Liver (tissue), 9 donors: ENCODE results near the gene KCNQ5. TPM values are rescaled to one million over a fixed set of nuclear protein-coding genes. Genes with fewer than 3 reads are reported as not detected.

Source experiments
- DNase-seq: peaks from one replicate; pipeline ENCODE4 v3.0.0-alpha.2; 2017; ENCODE audit warnings: low spot score
- H3K27ac ChIP-seq, 2 donors: one replicate each; pipeline ENCODE4 v1.7.0; 2013; ENCODE audit warnings: inconsistent platforms in 2 of 2, low read length in 2 of 2, control low read depth in 1 of 2, low read depth in 1 of 2, mild to moderate bottlenecking in 1 of 2
- H3K27me3 ChIP-seq, 4 donors: one replicate each; pipeline versions ENCODE4 v1.6.1 to v1.7.0; 2013; ENCODE audit warnings: low read length in 3 of 4, inconsistent platforms in 1 of 4, mild to moderate bottlenecking in 1 of 4, moderate library complexity in 1 of 4; ENCODE audit not compliant: control insufficient read depth in 4 of 4, insufficient read depth in 4 of 4
- H3K36me3 ChIP-seq, 4 donors: one replicate each; pipeline versions ENCODE4 v1.6.1 to v1.7.0; 2013; ENCODE audit warnings: low read length in 3 of 4, mild to moderate bottlenecking in 3 of 4, low read depth in 1 of 4, moderate library complexity in 1 of 4; ENCODE audit not compliant: control insufficient read depth in 4 of 4, insufficient read depth in 3 of 4
- H3K4me1 ChIP-seq, 4 donors: one replicate each; pipeline versions ENCODE4 v1.6.1 to v1.7.0; 2013; ENCODE audit warnings: low read length in 3 of 4, mild to moderate bottlenecking in 3 of 4, moderate library complexity in 1 of 4; ENCODE audit not compliant: control insufficient read depth in 4 of 4, insufficient read depth in 4 of 4
- H3K4me3 ChIP-seq, 3 donors: one replicate each; pipeline versions ENCODE4 v1.6.1 to v1.7.0; 2013; ENCODE audit warnings: low read length in 3 of 3, control low read depth in 1 of 3, low read depth in 1 of 3, mild to moderate bottlenecking in 1 of 3
- H3K9ac ChIP-seq, 2 donors: one replicate each; pipeline ENCODE4 v1.7.0; 2013; ENCODE audit warnings: low read length in 2 of 2, mild to moderate bottlenecking in 2 of 2, moderate library complexity in 2 of 2, control low read depth in 1 of 2, low read depth in 1 of 2
- H3K9me3 ChIP-seq, 4 donors: one replicate each; pipeline versions ENCODE4 v1.6.1 to v1.7.0; 2013; ENCODE audit warnings: low read length in 3 of 4; ENCODE audit not compliant: control insufficient read depth in 4 of 4
- FOXA1 ChIP-seq: IDR thresholded peaks from 2 replicates; pipeline ENCODE4 v1.6.1; 2016; ENCODE audit warnings: antibody characterized with exemption
- FOXA2 ChIP-seq: IDR thresholded peaks from 2 replicates; pipeline ENCODE4 v1.6.1; 2016; ENCODE audit warnings: antibody characterized with exemption
- GABPA ChIP-seq, 2 donors: IDR thresholded peaks in 1 of 2; conservative IDR thresholded peaks in 1 of 2; 2 replicates each; pipeline ENCODE4 v1.6.1; 2016; ENCODE audit warnings: antibody characterized with exemption in 2 of 2, mild to moderate bottlenecking in 1 of 2, moderate library complexity in 1 of 2
- HNF4A ChIP-seq, 2 donors: conservative IDR thresholded peaks; 2 replicates each; pipeline ENCODE4 v1.6.1; 2016; ENCODE audit warnings: antibody characterized with exemption in 2 of 2, mild to moderate bottlenecking in 2 of 2
- JUND ChIP-seq, 2 donors: IDR thresholded peaks; 2 replicates each; pipeline ENCODE4 v1.6.1; 2016; ENCODE audit warnings: antibody characterized with exemption in 2 of 2
- NR2F2 ChIP-seq: IDR thresholded peaks from 2 replicates; pipeline ENCODE4 v1.6.1; 2016; ENCODE audit warnings: antibody characterized with exemption
- RAD21 ChIP-seq, 2 donors: IDR thresholded peaks; 2 replicates each; pipeline ENCODE4 v1.6.1; 2016; ENCODE audit warnings: antibody characterized with exemption in 2 of 2, mild to moderate bottlenecking in 2 of 2
- RXRA ChIP-seq, 2 donors: IDR thresholded peaks; 2 replicates each; pipeline ENCODE4 v1.6.1; 2017 to 2018; ENCODE audit warnings: antibody characterized with exemption in 2 of 2, mild to moderate bottlenecking in 1 of 2
- SP1 ChIP-seq: IDR thresholded peaks from 2 replicates; pipeline ENCODE4 v1.6.1; 2018; ENCODE audit warnings: antibody characterized with exemption, mild to moderate bottlenecking
- TAF1 ChIP-seq: conservative IDR thresholded peaks from 2 replicates; pipeline ENCODE4 v1.6.1; 2016; ENCODE audit warnings: antibody characterized with exemption, mild to moderate bottlenecking
- YY1 ChIP-seq: IDR thresholded peaks from 2 replicates; pipeline ENCODE4 v1.6.1; 2016; ENCODE audit warnings: antibody characterized with exemption, mild to moderate bottlenecking
- whole genome bisulfite sequencing: extraction: QIAGEN DNeasy Blood & Tissue Kit; methylation state at CpG from one replicate; pipeline ENCODE4 v1.1.7; 2013; 5-methylcytosine and 5-hydroxymethylcytosine counted together
- polyA plus RNA-seq, 2 donors: library from polyadenylated mRNA; stranded (reverse) in 1 of 2; unstranded in 1 of 2; fragments of 200-250 nt in 1 of 2; fragments of >200 nt in 1 of 2; fragmentation: Nextera tagmentation in 1 of 2; extraction: Ambion mirVana in 1 of 2; gene quantifications; one replicate each; pipeline versions ENCODE4 v1.2.1 to v1.2.3, GENCODE V29; 2013 to 2015
- total RNA-seq, 2 donors: library from RNA; depleted of rRNA; stranded (reverse); fragments of >200 nt; gene quantifications; one replicate each; pipeline ENCODE4 v1.2.3, GENCODE V29; 2014
- TF ChIP-seq, protein P1 (sequence below): IDR thresholded peaks from 2 replicates; pipeline ENCODE4 v1.6.1; 2016; ENCODE audit warnings: antibody characterized with exemption
- TF ChIP-seq, protein P2 (sequence below): IDR thresholded peaks from 2 replicates; pipeline ENCODE4 v1.6.1; 2016; ENCODE audit warnings: antibody characterized with exemption
- TF ChIP-seq, protein P3 (sequence below): IDR thresholded peaks from 2 replicates; pipeline ENCODE4 v1.6.1; 2016; ENCODE audit warnings: antibody characterized with exemption
- TF ChIP-seq, protein P4 (sequence below): fragments of 150-350 bp; IDR thresholded peaks from 2 replicates; pipeline ENCODE4 v1.5.1; 2017; ENCODE audit warnings: improper control_type of control experiment, low read depth, low read length; ENCODE audit not compliant: missing input control
- donor health status: healthy.
- donor health status: healthy.
- donor health status: healthy.
- donor health status: healthy.
- donor health status: healthy.

KCNQ5 gene
- total and polyA plus RNA-seq, 4 donors = 0.02 to 1.1 (median 0.15) TPM

DNA sequence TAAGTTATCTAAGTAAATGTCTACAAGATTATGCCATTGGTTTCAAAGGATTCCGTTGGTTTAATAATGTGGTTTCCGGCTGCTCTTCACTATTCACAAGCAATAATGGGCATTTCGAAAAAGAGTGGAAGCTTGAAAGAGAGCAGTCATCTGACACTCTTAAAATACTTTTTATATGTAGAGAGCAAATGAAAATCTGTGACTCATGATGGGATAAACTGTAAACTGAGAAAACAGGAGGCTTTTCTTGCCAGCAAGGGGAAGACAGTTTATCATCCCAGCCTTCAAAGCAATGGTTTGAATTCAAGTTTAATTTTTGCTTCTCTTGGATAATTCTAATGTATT, 457.7 kb downstream of the KCNQ5 start:
- 75% methylated on average over 3 of the region's 3 CpGs for WGBS
- Histone ChIP-seq H3K27ac (no peak overlapping the region), H3K27me3 (peaks cover 0 to 3% (median 0%) of the 10 kb centered on the region in 4 donors), H3K9me3 (no peaks in the 10 kb centered on the region), H3K4me3 (no peak overlapping the region), H3K9ac (no peak overlapping the region), H3K36me3 (no peaks in the 10 kb centered on the region), H3K4me1 (no peaks in the 10 kb centered on the region)
- no peak for TF ChIP-seq SP1
- TF ChIP-seq FOXA1 = no peak
- TF ChIP-seq GABPA (IDR thresholded peaks at IDR 0.05 in 1 of 2, conservative IDR thresholded peaks at IDR 0.05 in 1 of 2) = no peak
- TF ChIP-seq JUND (IDR thresholded peaks at IDR 0.05) = no peak
- TF ChIP-seq NR2F2 = no peak
- TF ChIP-seq, protein P1, sequence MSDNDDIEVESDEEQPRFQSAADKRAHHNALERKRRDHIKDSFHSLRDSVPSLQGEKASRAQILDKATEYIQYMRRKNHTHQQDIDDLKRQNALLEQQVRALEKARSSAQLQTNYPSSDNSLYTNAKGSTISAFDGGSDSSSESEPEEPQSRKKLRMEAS = no peak
- TF ChIP-seq, protein P2, sequence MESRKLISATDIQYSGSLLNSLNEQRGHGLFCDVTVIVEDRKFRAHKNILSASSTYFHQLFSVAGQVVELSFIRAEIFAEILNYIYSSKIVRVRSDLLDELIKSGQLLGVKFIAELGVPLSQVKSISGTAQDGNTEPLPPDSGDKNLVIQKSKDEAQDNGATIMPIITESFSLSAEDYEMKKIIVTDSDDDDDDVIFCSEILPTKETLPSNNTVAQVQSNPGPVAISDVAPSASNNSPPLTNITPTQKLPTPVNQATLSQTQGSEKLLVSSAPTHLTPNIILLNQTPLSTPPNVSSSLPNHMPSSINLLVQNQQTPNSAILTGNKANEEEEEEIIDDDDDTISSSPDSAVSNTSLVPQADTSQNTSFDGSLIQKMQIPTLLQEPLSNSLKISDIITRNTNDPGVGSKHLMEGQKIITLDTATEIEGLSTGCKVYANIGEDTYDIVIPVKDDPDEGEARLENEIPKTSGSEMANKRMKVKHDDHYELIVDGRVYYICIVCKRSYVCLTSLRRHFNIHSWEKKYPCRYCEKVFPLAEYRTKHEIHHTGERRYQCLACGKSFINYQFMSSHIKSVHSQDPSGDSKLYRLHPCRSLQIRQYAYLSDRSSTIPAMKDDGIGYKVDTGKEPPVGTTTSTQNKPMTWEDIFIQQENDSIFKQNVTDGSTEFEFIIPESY = no peak
- TF ChIP-seq, protein P3, sequence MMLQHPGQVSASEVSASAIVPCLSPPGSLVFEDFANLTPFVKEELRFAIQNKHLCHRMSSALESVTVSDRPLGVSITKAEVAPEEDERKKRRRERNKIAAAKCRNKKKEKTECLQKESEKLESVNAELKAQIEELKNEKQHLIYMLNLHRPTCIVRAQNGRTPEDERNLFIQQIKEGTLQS = no peak
- TF ChIP-seq YY1 = no peak
- no peak for TF ChIP-seq TAF1
- DNase-seq = no peak

DNA sequence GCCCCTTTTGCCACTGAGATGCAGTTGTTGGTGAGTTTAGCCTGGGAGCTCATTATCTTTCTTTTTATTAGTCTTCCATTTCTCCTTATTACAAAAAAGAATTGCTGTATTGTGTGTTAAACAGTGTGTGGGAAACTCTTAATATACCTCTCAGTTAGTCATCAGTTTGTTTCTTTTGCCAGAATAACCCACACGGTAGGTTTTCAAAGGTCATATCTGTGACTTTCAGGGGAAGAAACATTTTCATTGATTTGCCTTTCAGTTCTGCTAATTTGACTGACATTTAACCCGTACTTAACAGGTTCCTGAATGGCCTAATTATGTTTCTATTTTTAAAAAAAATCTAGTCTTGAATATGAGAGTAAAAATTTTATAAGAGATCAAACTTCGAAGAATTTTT, 458.1 kb downstream of the KCNQ5 start:
- H3K27me3 ChIP-seq = peaks cover 0 to 3% (median 0%) of the 10 kb centered on the region in 4 donors
- WGBS = 42% methylated on average over 3 of the region's 3 CpGs
- H3K27ac ChIP-seq = no peak overlapping the region
- no peaks in the 10 kb centered on the region for H3K9me3 ChIP-seq
- no peak for DNase-seq
- no peak overlapping the region for H3K4me3 ChIP-seq
- H3K36me3 ChIP-seq = no peaks in the 10 kb centered on the region
- TF ChIP-seq, protein P2 = no peak
- TF ChIP-seq FOXA2 (no peak), NR2F2 (no peak), HNF4A (conservative IDR thresholded peaks at IDR 0.05) (no peak), RAD21 (IDR thresholded peaks at IDR 0.05) (no peak), SP1 (no peak), YY1 (no peak), TAF1 (no peak), RXRA (IDR thresholded peaks at IDR 0.05) (no peak)
- TF ChIP-seq, protein P4, sequence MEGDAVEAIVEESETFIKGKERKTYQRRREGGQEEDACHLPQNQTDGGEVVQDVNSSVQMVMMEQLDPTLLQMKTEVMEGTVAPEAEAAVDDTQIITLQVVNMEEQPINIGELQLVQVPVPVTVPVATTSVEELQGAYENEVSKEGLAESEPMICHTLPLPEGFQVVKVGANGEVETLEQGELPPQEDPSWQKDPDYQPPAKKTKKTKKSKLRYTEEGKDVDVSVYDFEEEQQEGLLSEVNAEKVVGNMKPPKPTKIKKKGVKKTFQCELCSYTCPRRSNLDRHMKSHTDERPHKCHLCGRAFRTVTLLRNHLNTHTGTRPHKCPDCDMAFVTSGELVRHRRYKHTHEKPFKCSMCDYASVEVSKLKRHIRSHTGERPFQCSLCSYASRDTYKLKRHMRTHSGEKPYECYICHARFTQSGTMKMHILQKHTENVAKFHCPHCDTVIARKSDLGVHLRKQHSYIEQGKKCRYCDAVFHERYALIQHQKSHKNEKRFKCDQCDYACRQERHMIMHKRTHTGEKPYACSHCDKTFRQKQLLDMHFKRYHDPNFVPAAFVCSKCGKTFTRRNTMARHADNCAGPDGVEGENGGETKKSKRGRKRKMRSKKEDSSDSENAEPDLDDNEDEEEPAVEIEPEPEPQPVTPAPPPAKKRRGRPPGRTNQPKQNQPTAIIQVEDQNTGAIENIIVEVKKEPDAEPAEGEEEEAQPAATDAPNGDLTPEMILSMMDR = no peak
- TF ChIP-seq, protein P3 = no peak
- TF ChIP-seq, protein P1 = no peak
- H3K9ac ChIP-seq = no peak overlapping the region
- no peaks in the 10 kb centered on the region for H3K4me1 ChIP-seq
